Osteocyte (in vitro differentiated cells): ENCODE data around the gene EHHADH. TPM values are rescaled to one million over a fixed set of nuclear protein-coding genes. Genes with fewer than 3 reads are reported as not detected.

Experiments used
- DNase-seq: peaks from one replicate; pipeline ENCODE4 v3.0.0; 2021; ENCODE audit warnings: mixed read lengths; ENCODE audit not compliant: unreplicated experiment; ENCODE audit errors: extremely low spot score
- H3K27ac Mint-ChIP-seq: one replicate; pipeline ENCODE4 v1.8.0; 2021; ENCODE audit warnings: mild to moderate bottlenecking, mixed read lengths; ENCODE audit not compliant: unreplicated experiment
- H3K27me3 Mint-ChIP-seq: one replicate; pipeline ENCODE4 v1.8.0; 2021; ENCODE audit warnings: mixed read lengths; ENCODE audit not compliant: unreplicated experiment
- H3K36me3 Mint-ChIP-seq: one replicate; pipeline ENCODE4 v1.8.0; 2021; ENCODE audit warnings: mixed read lengths; ENCODE audit not compliant: unreplicated experiment
- H3K4me1 Mint-ChIP-seq: one replicate; pipeline ENCODE4 v1.8.0; 2021; ENCODE audit warnings: mixed read lengths; ENCODE audit not compliant: unreplicated experiment
- H3K4me3 Mint-ChIP-seq: one replicate; pipeline ENCODE4 v1.8.0; 2021; ENCODE audit warnings: mild to moderate bottlenecking, moderate library complexity, mixed read lengths; ENCODE audit not compliant: unreplicated experiment
- H3K9me3 Mint-ChIP-seq: one replicate; pipeline ENCODE4 v1.8.0; 2021; ENCODE audit warnings: mixed read lengths; ENCODE audit not compliant: unreplicated experiment
- CTCF ChIP-seq: fragments of 200-600 bp; sonication (generic); IDR thresholded peaks from 2 replicates; pipeline ENCODE4 v1.5.0; 2021; ENCODE audit warnings: antibody characterized with exemption, mild to moderate bottlenecking, moderate library complexity
- total RNA-seq: library from RNA; stranded (reverse); gene quantifications from 2 replicates; pipeline ENCODE4 v1.2.1, GENCODE V29; 2021

EHHADH gene
- total RNA-seq, 1 donor from 2014 or later, result 1.2 TPM

GRCh38 chr3:185215873-185216606, 37.8 kb downstream of the EHHADH start:
- H3K4me3 Mint-ChIP-seq, result peak overlapping the region; percentile 59

GRCh38 chr3:185212559-185212958, 41.3 kb downstream of the EHHADH start:
- H3K4me1 Mint-ChIP-seq, result peaks cover 9% of the 10 kb centered on the region
- peaks cover 7% of the 10 kb centered on the region for H3K27me3 Mint-ChIP-seq
- no peak overlapping the region for H3K27ac Mint-ChIP-seq
- no peak overlapping the region for H3K4me3 Mint-ChIP-seq
- no peaks in the 10 kb centered on the region for H3K9me3 Mint-ChIP-seq
- DNase-seq, result no peak
- no peak for TF ChIP-seq CTCF
- H3K36me3 Mint-ChIP-seq, result no peaks in the 10 kb centered on the region

More at GRCh38 chr3:185215873-185216606, 37.8 kb downstream of the EHHADH start:
- Mint-ChIP-seq H3K4me1 (peaks cover 9% of the 10 kb centered on the region), H3K27ac (peak overlapping the region; percentile 42), H3K27me3 (peaks cover 3% of the 10 kb centered on the region), H3K36me3 (no peaks in the 10 kb centered on the region), H3K9me3 (no peaks in the 10 kb centered on the region)
- DNase-seq, result no peak
- peak; percentile 65 for TF ChIP-seq CTCF

GRCh38 chr3:185212086-185212485, 41.8 kb downstream of the EHHADH start:
- H3K27ac Mint-ChIP-seq, result no peak overlapping the region
- TF ChIP-seq CTCF, result no peak
- H3K4me1 Mint-ChIP-seq, result peaks cover 9% of the 10 kb centered on the region
- no peaks in the 10 kb centered on the region for H3K9me3 Mint-ChIP-seq
- H3K4me3 Mint-ChIP-seq, result no peak overlapping the region
- DNase-seq, result no peak
- peaks cover 7% of the 10 kb centered on the region for H3K27me3 Mint-ChIP-seq
- H3K36me3 Mint-ChIP-seq, result no peaks in the 10 kb centered on the region

- Mint-ChIP-seq H3K27me3 (peaks cover 7% of the 10 kb centered on the region), H3K9me3 (no peaks in the 10 kb centered on the region), H3K4me3 (no peak overlapping the region), H3K4me1 (no peaks in the 10 kb centered on the region), H3K27ac (no peak overlapping the region), H3K36me3 (no peaks in the 10 kb centered on the region)
- TF ChIP-seq CTCF, result no peak
- no peak for DNase-seq
These were observed 43.2 kb downstream of the EHHADH start for GRCh38 chr3:185210621-185211142.

- no peaks in the 10 kb centered on the region for H3K9me3 Mint-ChIP-seq
- no peak overlapping the region for H3K27ac Mint-ChIP-seq
- no peaks in the 10 kb centered on the region for H3K4me1 Mint-ChIP-seq
These were observed 45.0 kb downstream of the EHHADH start for GRCh38 chr3:185208823-185209222.

More at GRCh38 chr3:185208823-185209222, 45.0 kb downstream of the EHHADH start:
- DNase-seq, result no peak
- Mint-ChIP-seq H3K27me3 (peaks cover 7% of the 10 kb centered on the region), H3K36me3 (no peaks in the 10 kb centered on the region), H3K4me3 (no peak overlapping the region)
- no peak for TF ChIP-seq CTCF
